GM06990 (cell line): ENCODE data around the gene HDAC3.

Experiments
- DNase-seq: peaks from one replicate; pipeline ENCODE4 v3.0.0-alpha.2; 2011; ENCODE audit not compliant: insufficient read length; ENCODE audit errors: extremely low read depth
- H3K27me3 ChIP-seq: replicated peaks from 2 replicates; pipeline ENCODE4 v1.6.0; 2011; ENCODE audit warnings: low read length; ENCODE audit not compliant: control insufficient read depth, insufficient read depth
- H3K36me3 ChIP-seq: 2 replicates; pipeline ENCODE4 v1.5.1; 2011; ENCODE audit warnings: low read length; ENCODE audit not compliant: control insufficient read depth, insufficient read depth
- H3K4me3 ChIP-seq: replicated peaks from 2 replicates; pipeline ENCODE4 v1.5.1; 2011; ENCODE audit warnings: low read depth, mild to moderate bottlenecking, control low read depth, low read length
- CTCF ChIP-seq: IDR thresholded peaks from 2 replicates; pipeline ENCODE4 v1.5.1; 2011; ENCODE audit warnings: low read length, control low read depth, mild to moderate bottlenecking, inconsistent platforms; ENCODE audit not compliant: insufficient read depth, poor library complexity, severe bottlenecking

HDAC3 gene

DNA sequence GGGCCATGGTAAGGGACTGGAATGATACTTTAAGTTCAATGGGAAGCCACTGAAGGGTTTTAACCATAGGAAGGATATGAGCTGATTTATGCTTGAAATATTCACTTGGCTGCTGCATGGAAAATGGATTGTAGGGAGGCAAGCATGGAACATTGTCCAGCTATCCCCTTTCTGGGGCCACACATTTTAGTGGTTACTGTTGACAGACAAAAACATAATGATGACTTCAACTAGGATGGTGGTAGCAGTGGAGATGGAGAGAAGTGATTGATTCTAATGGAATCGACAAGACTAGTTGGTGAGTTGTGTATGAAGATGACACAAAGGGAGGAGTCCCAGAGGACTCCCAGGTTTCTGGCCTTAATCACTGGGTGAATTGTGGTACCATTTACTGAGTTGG, 20.8 kb upstream of the HDAC3 start:
- H3K4me3 ChIP-seq = no peak overlapping the region
- no peak for DNase-seq
- no peaks in the 10 kb centered on the region; the same call in 1 of the 2 replicates for H3K27me3 ChIP-seq
- no peak for TF ChIP-seq CTCF
- no peaks in the 10 kb centered on the region for H3K36me3 ChIP-seq

GRCh38 chr5:141656396-141656795, 19.7 kb upstream of the HDAC3 start:
- Histone ChIP-seq H3K27me3 (no peaks in the 10 kb centered on the region), H3K36me3 (no peaks in the 10 kb centered on the region), H3K4me3 (no peak overlapping the region)
- no peak for TF ChIP-seq CTCF
- no peak for DNase-seq

GRCh38 chr5:141655020-141655419, 18.4 kb upstream of the HDAC3 start:
- Histone ChIP-seq H3K27me3 (no peaks in the 10 kb centered on the region), H3K4me3 (no peak overlapping the region), H3K36me3 (no peaks in the 10 kb centered on the region)
- no peak for DNase-seq
- TF ChIP-seq CTCF = no peak

DNA sequence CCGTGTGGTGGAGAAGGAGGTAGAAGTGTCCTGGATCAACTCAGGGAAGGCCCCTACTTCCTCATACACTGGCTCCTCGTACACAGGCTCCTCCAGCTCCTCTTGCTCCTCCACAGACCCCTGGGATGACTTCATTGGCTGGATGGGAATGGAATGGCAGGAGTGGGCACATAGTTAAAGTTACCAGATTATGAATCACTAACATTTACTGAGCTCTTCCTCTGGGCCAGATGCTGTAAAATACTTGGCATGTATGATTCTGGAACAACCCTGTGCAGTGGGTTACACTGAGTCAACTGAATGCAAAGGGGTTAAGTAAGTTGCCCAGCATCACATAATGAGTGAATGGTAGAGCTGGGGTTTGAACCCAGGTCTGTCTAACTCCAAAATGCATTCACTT, 17.6 kb upstream of the HDAC3 start:
- H3K27me3 ChIP-seq = no peaks in the 10 kb centered on the region
- DNase-seq = no peak
- TF ChIP-seq CTCF = no peak
- H3K4me3 ChIP-seq = no peak overlapping the region
- H3K36me3 ChIP-seq = no peaks in the 10 kb centered on the region

DNA sequence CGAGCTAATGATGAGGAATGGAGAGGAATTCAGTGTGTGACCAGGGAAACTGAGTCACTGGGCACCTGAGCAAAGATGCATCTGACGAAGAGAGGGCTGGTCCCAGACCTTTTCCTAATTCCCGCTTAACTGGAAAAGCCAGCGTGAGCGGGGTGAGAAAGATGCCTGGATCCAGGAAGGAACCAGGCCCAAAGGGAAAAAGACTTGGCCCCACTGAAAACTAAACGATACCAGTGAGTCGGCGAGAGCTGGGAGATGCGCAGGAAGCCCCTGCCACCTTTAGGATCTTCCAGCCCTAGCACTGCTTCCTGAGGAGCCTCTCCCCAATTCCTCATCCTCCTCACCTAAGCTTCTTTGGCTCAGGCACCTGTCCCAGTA, 15.1 kb upstream of the HDAC3 start:
- Histone ChIP-seq H3K4me3 (peak overlapping the region; percentile 83), H3K27me3 (no peaks in the 10 kb centered on the region), H3K36me3 (peaks cover 3% of the 10 kb centered on the region)
- no peak for DNase-seq
- TF ChIP-seq CTCF = no peak
